HepG2 (cell line): ENCODE data around the gene CLIC4. TPM values are rescaled to one million over a fixed set of nuclear protein-coding genes. Genes with fewer than 3 reads are reported as not detected.

Experiments
- ATAC-seq: fragments of 200-7000 bp; cut with Tn5 transposase; 3 replicates; pipeline ENCODE4 v1.9.1; 2020; ENCODE audit warnings: mild to moderate bottlenecking, moderate library complexity
- BruUV-seq: library from RNA; stranded (reverse); fragments of 400-500 nt; replicated peaks from 2 replicates; lab custom pipeline; 2021; lab: Mats Ljungman, UMichigan
- CTCF ChIA-PET: fragments of 300-600 bp; formaldehyde crosslinking; extraction: SDS; loops from one replicate; lab custom pipeline; 2021; ENCODE audit warnings: low total read pairs, inconsistent platforms, low intra/inter-chr PET ratio; lab: Yijun Ruan, JAX
- POLR2A ChIA-PET: fragments of 350-600 bp; sonication (Branson Sonifier 250); formaldehyde crosslinking; loops from one replicate; lab custom pipeline; 2020; ENCODE audit warnings: antibody characterized with exemption, inconsistent platforms; lab: Yijun Ruan, JAX
- DNase-seq: peaks from one replicate; pipeline ENCODE4 v3.0.0-alpha.2; 2015; ENCODE audit warnings: low spot score
- FAIRE-seq: peaks from 3 replicates; lab custom pipeline; 2011; peaks lifted over from hg19 to GRCh38; lab: Jason Lieb, UNC
- H2AFZ ChIP-seq: one replicate; pipeline ENCODE4 v1.6.1; 2011; ENCODE audit warnings: low read length, inconsistent platforms
- H3K27ac ChIP-seq: fragments of 300-600 bp; 3 replicates; pipeline ENCODE4 v1.8.0; 2011; ENCODE audit warnings: mixed run types, mild to moderate bottlenecking, mixed read lengths, low read length, inconsistent platforms; ENCODE audit not compliant: insufficient read depth; ENCODE audit errors: extremely low read length
- H3K27me3 ChIP-seq, 2 experiments: fragments of 200-600 bp in 1 of 2; 2 replicates in 1 of 2; 3 replicates in 1 of 2; pipeline versions ENCODE4 v1.6.0 to v1.8.0; 2011; ENCODE audit warnings: low read length in 2 of 2, mild to moderate bottlenecking in 2 of 2, moderate library complexity in 2 of 2, inconsistent platforms in 1 of 2; ENCODE audit not compliant: insufficient read depth in 2 of 2, control insufficient read depth in 1 of 2
- H3K36me3 ChIP-seq, 2 experiments: fragments of 200-600 bp in 1 of 2; replicated peaks in 1 of 2; 2 replicates in 1 of 2; 3 replicates in 1 of 2; pipeline versions ENCODE4 v1.5.1 to v1.8.0; 2011; ENCODE audit warnings: low read length in 2 of 2, inconsistent platforms in 1 of 2; ENCODE audit not compliant: insufficient read depth in 2 of 2, control insufficient read depth in 1 of 2
- H3K4me1 ChIP-seq: 2 replicates; pipeline ENCODE4 v1.5.1; 2012; ENCODE audit warnings: low read length, inconsistent platforms; ENCODE audit not compliant: insufficient read depth
- H3K4me2 ChIP-seq: 2 replicates; pipeline ENCODE4 v1.6.0; 2011; ENCODE audit warnings: low read depth, low read length, inconsistent platforms
- H3K4me3 ChIP-seq, 3 experiments: fragments of 200-600 bp in 1 of 3; sonication (generic), shearing (Covaris generic) in 1 of 3; replicated peaks in 1 of 3; 2 replicates each; pipeline ENCODE4 v1.5.1; 2011 to 2016; ENCODE audit warnings: low read length in 3 of 3, inconsistent platforms in 2 of 3, low read depth in 2 of 3, mild to moderate bottlenecking in 2 of 3, control low read depth in 1 of 3, mixed read lengths in 1 of 3; ENCODE audit not compliant: insufficient read depth in 1 of 3
- H3K79me2 ChIP-seq: one replicate; pipeline ENCODE4 v1.6.1; 2011; ENCODE audit warnings: low read length, inconsistent platforms; ENCODE audit not compliant: insufficient read depth
- H3K9ac ChIP-seq: 2 replicates; pipeline ENCODE4 v1.6.0; 2011; ENCODE audit warnings: mild to moderate bottlenecking, low read depth, low read length, inconsistent platforms; ENCODE audit not compliant: insufficient read depth
- H3K9me3 ChIP-seq: 2 replicates; pipeline ENCODE4 v1.5.1; 2012; ENCODE audit warnings: mild to moderate bottlenecking, low read length
- H4K20me1 ChIP-seq: 2 replicates; pipeline ENCODE4 v1.6.0; 2011; ENCODE audit warnings: inconsistent platforms, mild to moderate bottlenecking, low read length, moderate library complexity; ENCODE audit not compliant: insufficient read depth
- AGO1 ChIP-seq: fragments of 200-400 bp; formaldehyde crosslinking; IDR thresholded peaks from 2 replicates; pipeline ENCODE4 v1.6.1; 2017; ENCODE audit warnings: mild to moderate bottlenecking, low read depth, low read length, moderate library complexity; ENCODE audit not compliant: poor library complexity, severe bottlenecking
- CBX2 ChIP-seq, 2 experiments: fragments of 200-600 bp in 1 of 2; sonication (generic); formaldehyde crosslinking in 1 of 2; IDR thresholded peaks; 2 replicates each; pipeline versions ENCODE4 v1.7.0 to v1.8.1; 2018 to 2022; ENCODE audit warnings: low read depth in 2 of 2, low read length in 1 of 2, mild to moderate bottlenecking in 1 of 2, missing genetic modification reagents in 1 of 2
- DR1 ChIP-seq: sonication (generic); formaldehyde crosslinking; IDR thresholded peaks from 2 replicates; pipeline ENCODE4 v1.8.0; 2021; ENCODE audit warnings: mild to moderate bottlenecking, missing genetic modification reagents, inconsistent platforms
- E2F2 ChIP-seq: sonication (generic); formaldehyde crosslinking; IDR thresholded peaks from 2 replicates; pipeline ENCODE4 v1.4.0; 2020; ENCODE audit warnings: missing genetic modification reagents, borderline replicate concordance
- GPBP1L1 ChIP-seq: sonication (generic); formaldehyde crosslinking; IDR thresholded peaks from 2 replicates; pipeline ENCODE4 v1.5.0; 2020; ENCODE audit warnings: mild to moderate bottlenecking, missing genetic modification reagents
- HMG20A ChIP-seq: IDR thresholded peaks from 2 replicates; pipeline ENCODE4 v1.6.1; 2016; ENCODE audit warnings: borderline replicate concordance
- HOXA5 ChIP-seq: sonication (generic); formaldehyde crosslinking; IDR thresholded peaks from 2 replicates; pipeline ENCODE4 v1.4.0; 2020; ENCODE audit warnings: missing genetic modification reagents
- KLF9 ChIP-seq: IDR thresholded peaks from 2 replicates; pipeline ENCODE4 v1.6.1; 2016; ENCODE audit warnings: low read depth
- SOX13 ChIP-seq, 3 experiments: fragments of 450-650 bp in 1 of 3; sonication (generic) in 1 of 3; formaldehyde crosslinking in 1 of 3; IDR thresholded peaks in 2 of 3; conservative IDR thresholded peaks in 1 of 3; 2 replicates each; pipeline versions ENCODE4 v1.5.0 to v1.6.1; 2016 to 2020; ENCODE audit warnings: antibody characterized with exemption in 1 of 3, mild to moderate bottlenecking in 1 of 3, missing compliant biosample characterization in 1 of 3, missing genetic modification reagents in 1 of 3, moderate library complexity in 1 of 3
- SP140L ChIP-seq: sonication (generic); formaldehyde crosslinking; IDR thresholded peaks from 2 replicates; pipeline ENCODE4 v1.4.0; 2020; ENCODE audit warnings: missing genetic modification reagents, borderline replicate concordance
- ZNF142 ChIP-seq: sonication (generic); formaldehyde crosslinking; IDR thresholded peaks from 2 replicates; pipeline ENCODE4 v1.4.0; 2020; ENCODE audit warnings: missing genetic modification reagents
- ZNF350 ChIP-seq: sonication (generic); formaldehyde crosslinking; IDR thresholded peaks from 2 replicates; pipeline ENCODE4 v1.4.0; 2020; ENCODE audit warnings: mild to moderate bottlenecking, low read depth, missing genetic modification reagents, borderline replicate concordance
- ZNF766 ChIP-seq: sonication (generic); formaldehyde crosslinking; IDR thresholded peaks from 2 replicates; pipeline ENCODE4 v1.5.0; 2020; ENCODE audit warnings: missing genetic modification reagents, borderline replicate concordance
- WGBS: methylation state at CpG from one replicate; pipeline ENCODE4 v1.1.6; 2017; ENCODE audit warnings: low lambda C conversion rate; 5-methylcytosine and 5-hydroxymethylcytosine counted together
- in situ Hi-C: cut with HindIII; loops from 2 replicates; pipeline ENCODE4 v1.10.0; 2017; ENCODE audit warnings: low pct_unique_long_range_greater_than_20kb; ENCODE audit not compliant: extremely low pct_ligation_motif_present
- intact Hi-C: fragments of 100-400 bp; cut with micrococcal nuclease; formaldehyde crosslinking; loops from one replicate; pipeline ENCODE4 v1.10.0; 2022; ENCODE audit not compliant: unreplicated experiment
- polyA plus RNA-seq, 8 experiments: library from polyadenylated mRNA; depleted of rRNA in 3 of 8; stranded (reverse) in 7 of 8; unstranded in 1 of 8; fragments of >200 nt; fragmentation: Illumina TruSeq in 4 of 8; extraction: Trizol in 4 of 8; gene quantifications; 2 replicates each; pipeline versions ENCODE4 v1.2.1 to v1.2.3, GENCODE V29; 2011 to 2016; ENCODE audit warnings: low read depth in 4 of 8, missing spikeins in 1 of 8, mixed read lengths in 1 of 8; ENCODE audit not compliant: insufficient read depth in 1 of 8
- total RNA-seq, 5 experiments: library from RNA; depleted of rRNA; stranded (reverse); fragments of >200 nt; fragmentation: Illumina TruSeq; extraction: Trizol; gene quantifications; 2 replicates each; pipeline ENCODE4 v1.2.3, GENCODE V29; 2016; ENCODE audit warnings: low read depth in 1 of 5

The CLIC4 gene
- total and polyA plus RNA-seq, 2 of the 13 experiments (the other 11 are each of a cell fraction or from before 2014, with no cell fraction given) = 23.3 to 77.4 TPM

GRCh38 chr1:24790490-24790889 lies 45.2 kb downstream of the CLIC4 start (continued):
- no peak for TF ChIP-seq GPBP1L1 (CRISPR knock-in tag)
- TF ChIP-seq E2F2 (CRISPR knock-in tag) = no peak

GRCh38 chr1:24793447-24794129 lies 48.3 kb downstream of the CLIC4 start:
- no peak for FAIRE-seq
- intact Hi-C loops (no loop called here), in situ Hi-C loops (no loop called here)
- peaks cover 54% of the 10 kb centered on the region for H3K79me2 ChIP-seq
- no peak overlapping the region for H3K9ac ChIP-seq
- ChIA-PET CTCF (no interaction called here), POLR2A (no interaction called here)
- no peak overlapping the region for H3K4me3 ChIP-seq
- no TSS peak for BruUV-seq
- no peaks in the 10 kb centered on the region for H3K9me3 ChIP-seq
- no peak overlapping the region for H2AFZ ChIP-seq
- DNase-seq = no peak
- peaks cover 0 to 2% of the 10 kb centered on the region in 2 experiments; a peak in 2 of 5 replicates for H3K36me3 ChIP-seq
- no peaks in the 10 kb centered on the region for H4K20me1 ChIP-seq
- H3K27ac ChIP-seq = no peak overlapping the region
- peaks cover 8% of the 10 kb centered on the region; the same call in 1 of the 2 replicates for H3K4me1 ChIP-seq
- no peak overlapping the region for H3K4me2 ChIP-seq
- no peaks in the 10 kb centered on the region for H3K27me3 ChIP-seq
- 91% methylated on average over 4 of the region's 4 CpGs for WGBS
- ATAC-seq = no peak
- TF ChIP-seq HOXA5 (CRISPR knock-in tag) (no peak), HMG20A (CRISPR knock-in tag) (no peak), CBX2 (IDR thresholded peaks at IDR 0.05; ENCODE audit: low read depth, low read length) (no peak), CBX2 (CRISPR knock-in tag; IDR thresholded peaks at IDR 0.05; ENCODE audit: low read depth) (no peak), SP140L (no peak), SOX13 (IDR thresholded peaks at IDR 0.05) (no peak), SOX13 (CRISPR knock-in tag; conservative IDR thresholded peaks at IDR 0.05 in 1 of 2, IDR thresholded peaks at IDR 0.05 in 1 of 2) (no peak), DR1 (no peak), ZNF766 (CRISPR knock-in tag) (no peak), ZNF350 (CRISPR knock-in tag) (no peak), ZNF142 (no peak), AGO1 (no peak), KLF9 (no peak)
